ENCODE measurements around the gene OGA. TPM values are rescaled to one million over a fixed set of nuclear protein-coding genes. Genes with fewer than 3 reads are reported as not detected.

Gene OGA
- polyA plus RNA-seq, 1 experiment = 25.6 TPM

GRCh38 chr10:101744267-101744666, 74.0 kb downstream of the OGA start:
- DNase-seq (ENCODE audit: low read depth) = no peak
- H3K27me3 ChIP-seq (ENCODE audit: control insufficient read depth, insufficient read depth, low read length) = peaks cover 8% of the 10 kb centered on the region
- TF ChIP-seq CTCF (IDR thresholded peaks at IDR 0.05; ENCODE audit: insufficient read depth, low read depth, low read length) = no peak
- H3K4me3 ChIP-seq (ENCODE audit: low read depth, low read length) = no peak overlapping the region
- POLR2A ChIA-PET = no interaction called here
- no peaks in the 10 kb centered on the region for H3K36me3 ChIP-seq (ENCODE audit: control insufficient read depth, insufficient read depth, low read length)
- CTCF ChIA-PET = interaction anchor here (1.4 kb wide), 1 partner anchor 11 kb away, joined by 3 read pairs; no protein-coding TSS in a partner anchor

GRCh38 chr10:101741938-101742337, 76.3 kb downstream of the OGA start:
- H3K36me3 ChIP-seq (ENCODE audit: control insufficient read depth, insufficient read depth, low read length) = no peaks in the 10 kb centered on the region

GRCh38 chr10:101736666-101737065, 81.6 kb downstream of the OGA start:
- ChIA-PET POLR2A (no interaction called here), CTCF (interaction anchor here (0.6 to 1.2 kb wide), 2 partner anchors 12 to 18 kb away, joined by 3 read pairs; no protein-coding TSS in a partner anchor)
- Histone ChIP-seq H3K4me3 (ENCODE audit: low read depth, low read length) (no peak overlapping the region), H3K27me3 (ENCODE audit: control insufficient read depth, insufficient read depth, low read length) (peaks cover 11% of the 10 kb centered on the region), H3K36me3 (ENCODE audit: control insufficient read depth, insufficient read depth, low read length) (no peaks in the 10 kb centered on the region)
- TF ChIP-seq CTCF (IDR thresholded peaks at IDR 0.05; ENCODE audit: insufficient read depth, low read depth, low read length) = no peak
- no peak for DNase-seq (ENCODE audit: low read depth)

More at GRCh38 chr10:101741938-101742337, 76.3 kb downstream of the OGA start:
- ChIA-PET CTCF (no interaction called here), POLR2A (no interaction called here)
- Histone ChIP-seq H3K27me3 (ENCODE audit: control insufficient read depth, insufficient read depth, low read length) (peaks cover 7% of the 10 kb centered on the region), H3K4me3 (ENCODE audit: low read depth, low read length) (no peak overlapping the region)
- no peak for TF ChIP-seq CTCF (IDR thresholded peaks at IDR 0.05; ENCODE audit: insufficient read depth, low read depth, low read length)
- DNase-seq (ENCODE audit: low read depth) = no peak

Other genes with a start within 250 kb of the OGA start
- 18.8 and 31.3 TPM in 2 replicates for gene POLL, start 230.2 kb downstream of the OGA start, polyA plus RNA-seq (2011; rRNA removed)
- 46.4 and 51.9 TPM in 2 replicates for gene DPCD, start 230.1 kb downstream of the OGA start, polyA plus RNA-seq (2011; rRNA removed)
- 28.9 and 31.2 TPM in 2 replicates for gene FBXW4, start 123.3 kb downstream of the OGA start, polyA plus RNA-seq (2011; rRNA removed)
- gene FGF8, start 42.3 kb downstream of the OGA start, polyA plus RNA-seq (2011; rRNA removed) = not detected in 2 replicates
- 31.8 and 35.6 TPM in 2 replicates for gene NPM3, start 35.0 kb downstream of the OGA start, polyA plus RNA-seq (2011; rRNA removed)
- 0.38 and 0.43 TPM in 2 replicates for gene KCNIP2, start 25.4 kb upstream of the OGA start, polyA plus RNA-seq (2011; rRNA removed)
- 17.9 and 18.5 TPM in 2 replicates for gene ARMH3, start 237.7 kb upstream of the OGA start, polyA plus RNA-seq (2011; rRNA removed)
- 8.3 and 11.8 TPM in 2 replicates for gene HPS6, start 246.9 kb upstream of the OGA start, polyA plus RNA-seq (2011; rRNA removed)

Measured in BJ (cell line).